Measurements from ENCODE around the gene ZNF579. TPM values are rescaled to one million over a fixed set of nuclear protein-coding genes. Genes with fewer than 3 reads are reported as not detected.

Gene ZNF579
- total and polyA plus RNA-seq, 2 of the 8 experiments (the other 6 are each of a cell fraction or from before 2014, with no cell fraction given): 10.0 to 18.9 TPM

DNA sequence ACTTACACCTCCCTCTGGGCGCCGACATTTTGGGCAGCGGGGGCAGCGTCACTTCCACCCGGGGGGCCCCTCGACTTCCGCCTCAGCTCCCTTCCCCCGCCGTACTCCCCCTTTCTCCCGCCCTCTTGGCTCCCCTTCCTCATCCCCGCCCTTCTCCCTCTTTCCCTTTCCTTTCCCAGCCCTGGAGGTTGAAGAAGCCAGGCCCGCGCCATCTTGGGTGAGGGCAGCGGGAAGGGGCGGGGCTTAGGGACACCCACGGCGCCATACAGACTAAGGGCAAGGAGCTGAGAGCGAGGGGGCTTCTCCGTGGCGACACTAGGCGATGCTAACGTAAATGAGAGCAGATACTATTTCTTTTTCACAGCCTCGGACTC, 18.8 kb upstream of the ZNF579 start, which contains the start of gene FIZ1:
FIZ1 (minus strand) TSS at position 50 of the 374 bp plus-strand sequence. CDS start 1,652 bp downstream, outside the sequence.
- peak within 1 kb of the TSS; percentile 92 for H4K5ac ChIP-seq (ENCODE audit: insufficient read length, low read depth, low read length)
- H2BK15ac ChIP-seq (ENCODE audit: low read length): peak within 1 kb of the TSS; percentile 95; the same call in 1 of the 2 replicates
- 0 out of 2 replicates have a peak within 1 kb of the TSS, but pooled peaks have one; percentile 66 for H2BK20ac ChIP-seq (ENCODE audit: low read length)
- peak within 1 kb of the TSS; percentile 98 for H3K56ac ChIP-seq (replicated peaks; ENCODE audit: insufficient read length, low read depth, low read length)
- peak within 1 kb of the TSS; percentile 100 for H4K91ac ChIP-seq (replicated peaks; ENCODE audit: insufficient read length, low read length)
- peaks cover 3% of the 10 kb centered on the region for H3K79me1 ChIP-seq (ENCODE audit: low read depth, low read length)
- H3K36me3 ChIP-seq (ENCODE audit: control insufficient read depth in 2 of 4, insufficient read depth in 4 of 4, low read length in 3 of 4): peaks cover 0 to 10% (median 8%) of the 10 kb centered on the region in 4 experiments; a peak in 3 of 8 replicates
- peaks cover 10% of the 10 kb centered on the region; the same call in 1 of the 2 replicates for H3K23me2 ChIP-seq (ENCODE audit: low read depth, low read length)
- POLR2A ChIA-PET (ENCODE audit: partially characterized antibody): interaction anchor here (0.6 to 3.7 kb wide), 41 partner anchors 10 to 1790 kb away, joined by 3 to 42 read pairs (median 4); partner anchors contain the start of genes HSPBP1, NAT14, TMEM238 and U2AF2
- H4K8ac ChIP-seq (ENCODE audit: extremely low read depth, insufficient read depth, low read length): peak within 1 kb of the TSS; percentile 100; the same call in 1 of the 2 replicates
- H2AFZ ChIP-seq (ENCODE audit: low read length): peak within 1 kb of the TSS; percentile 76; the same call in 1 of the 2 replicates
- peak within 1 kb of the TSS; percentile 95 to 100 (median 100) for H3K9ac ChIP-seq (replicated peaks in 1 of 4; ENCODE audit: extremely low read depth in 1 of 4, low read depth in 3 of 4, low read length in 3 of 4)
- 1% methylated on average over 12 of the region's 23 CpGs; no CpG with 5 or more reads in 1 of the 2 experiments for WGBS, 2 experiments (ENCODE audit: extremely low coverage in 1 of 2, insufficient coverage in 1 of 2, insufficient read length in 1 of 2, insufficient replicate concordance in 2 of 2, low coverage in 1 of 2, low lambda C conversion rate in 2 of 2, missing lambda C conversion rate in 1 of 2)
- FAIRE-seq (no peak), DNase-seq (ENCODE audit: low read depth in 1 of 2, low spot score in 2 of 2) (peak; percentile 93 to 97)
- peaks cover 0 to 2% of the 10 kb centered on the region in 2 experiments for H4K20me1 ChIP-seq (replicated peaks in 1 of 2; ENCODE audit: control insufficient read depth in 1 of 2, insufficient read depth in 2 of 2, low read length in 2 of 2)
- peak within 1 kb of the TSS; percentile 98 for H2BK5ac ChIP-seq (ENCODE audit: low read depth, low read length)
- peak within 1 kb of the TSS; percentile 72 to 95 for H3K4me2 ChIP-seq (ENCODE audit: insufficient read depth in 1 of 2, low read depth in 2 of 2, low read length in 2 of 2)
- CTCF ChIA-PET (ENCODE audit: partially characterized antibody): interaction anchor here (0.6 to 2.7 kb wide), 6 partner anchors 12 to 155 kb away, joined by 3 to 12 read pairs (median 3); no protein-coding TSS in a partner anchor
- peaks cover 0 to 3% of the 10 kb centered on the region in 2 experiments; a peak in 2 of 4 replicates for H3K79me2 ChIP-seq (ENCODE audit: control insufficient read depth in 1 of 2, insufficient read depth in 2 of 2, low read length in 2 of 2)
- no peaks in the 10 kb centered on the region for H3K9me3 ChIP-seq (ENCODE audit: insufficient read depth in 2 of 2, low read depth in 1 of 2, low read length in 1 of 2)
- H2BK12ac ChIP-seq (ENCODE audit: low read depth, low read length): peak within 1 kb of the TSS; percentile 89
- H2AK5ac ChIP-seq (ENCODE audit: low read depth, low read length): 0 out of 2 replicates have a peak within 1 kb of the TSS, but pooled peaks have one; percentile 16
- no peak within 1 kb of the TSS for H3K14ac ChIP-seq (ENCODE audit: insufficient read length)
- H3K4me1 ChIP-seq (replicated peaks in 1 of 4; ENCODE audit: control insufficient read depth in 3 of 4, insufficient read depth in 4 of 4, low read length in 3 of 4): peaks cover 0 to 14% (median 6%) of the 10 kb centered on the region in 4 experiments; a peak in 5 of 7 replicates
- H3K23ac ChIP-seq (ENCODE audit: insufficient read length): no peak within 1 kb of the TSS
- H3K18ac ChIP-seq (ENCODE audit: extremely low read depth, low read length): peak within 1 kb of the TSS; percentile 97
- H3K27me3 ChIP-seq (replicated peaks in 1 of 4; ENCODE audit: control insufficient read depth in 3 of 4, extremely low read depth in 1 of 4, insufficient read depth in 3 of 4, low read length in 3 of 4): no peaks in the 10 kb centered on the region
- H3K27ac ChIP-seq (ENCODE audit: low read depth, low read length): peak within 1 kb of the TSS; percentile 100
- peak within 1 kb of the TSS; percentile 78 to 95 (median 86) for H3K4me3 ChIP-seq (ENCODE audit: extremely low read depth in 1 of 4, insufficient read depth in 2 of 4, low read depth in 3 of 4, low read length in 4 of 4)
- peak within 1 kb of the TSS; percentile 99 for H2BK120ac ChIP-seq (replicated peaks; ENCODE audit: low read depth, low read length)
- H3K4ac ChIP-seq (replicated peaks; ENCODE audit: insufficient read length, low read depth, low read length): no peak within 1 kb of the TSS
- TF ChIP-seq, protein P1, sequence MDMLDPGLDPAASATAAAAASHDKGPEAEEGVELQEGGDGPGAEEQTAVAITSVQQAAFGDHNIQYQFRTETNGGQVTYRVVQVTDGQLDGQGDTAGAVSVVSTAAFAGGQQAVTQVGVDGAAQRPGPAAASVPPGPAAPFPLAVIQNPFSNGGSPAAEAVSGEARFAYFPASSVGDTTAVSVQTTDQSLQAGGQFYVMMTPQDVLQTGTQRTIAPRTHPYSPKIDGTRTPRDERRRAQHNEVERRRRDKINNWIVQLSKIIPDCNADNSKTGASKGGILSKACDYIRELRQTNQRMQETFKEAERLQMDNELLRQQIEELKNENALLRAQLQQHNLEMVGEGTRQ (IDR thresholded peaks at IDR 0.05; ENCODE audit: low read length): no peak
- TF ChIP-seq YY1 (IDR thresholded peaks at IDR 0.05; ENCODE audit: low read depth, low read length) (peak; percentile 96), FOSL1 (IDR thresholded peaks at IDR 0.05; ENCODE audit: insufficient read depth, low read depth, low read length) (no peak), SIN3A (conservative IDR thresholded peaks at IDR 0.05 in 1 of 2, IDR thresholded peaks at IDR 0.05 in 1 of 2; ENCODE audit: low read depth in 1 of 2, low read length in 2 of 2) (no peak; a peak in 1 of 4 replicates), CHD2 (IDR thresholded peaks at IDR 0.05; ENCODE audit: low read length) (peak; percentile 40; the same call in 1 of the 2 replicates), KDM4A (IDR thresholded peaks at IDR 0.05; ENCODE audit: low read depth, low read length, severe bottlenecking) (no peak), HDAC6 (IDR thresholded peaks at IDR 0.05; ENCODE audit: low read depth, low read length) (no peak), CBX8 (IDR thresholded peaks at IDR 0.05; ENCODE audit: borderline replicate concordance, low read depth, low read length) (no peak), EP300 (IDR thresholded peaks at IDR 0.05; ENCODE audit: borderline replicate concordance in 1 of 2, low read depth in 2 of 2, low read length in 2 of 2) (0 out of 3 replicates have a peak, but pooled peaks of 1 of the 2 experiments have one; percentile 41), SP1 (IDR thresholded peaks at IDR 0.05; ENCODE audit: low read depth, low read length) (peak; percentile 44; the same call in 1 of the 2 replicates)

Data from H1 (cell line).